NCI-H1694 treated with DMSO at 0.1 percent for 48 hours (cell line): ENCODE data around the gene RXYLT1.

ENCODE experiments used
- DNase-seq: peaks from one replicate; lab custom pipeline; 2025; lab: John Stamatoyannopoulos, UW

Gene RXYLT1

DNA sequence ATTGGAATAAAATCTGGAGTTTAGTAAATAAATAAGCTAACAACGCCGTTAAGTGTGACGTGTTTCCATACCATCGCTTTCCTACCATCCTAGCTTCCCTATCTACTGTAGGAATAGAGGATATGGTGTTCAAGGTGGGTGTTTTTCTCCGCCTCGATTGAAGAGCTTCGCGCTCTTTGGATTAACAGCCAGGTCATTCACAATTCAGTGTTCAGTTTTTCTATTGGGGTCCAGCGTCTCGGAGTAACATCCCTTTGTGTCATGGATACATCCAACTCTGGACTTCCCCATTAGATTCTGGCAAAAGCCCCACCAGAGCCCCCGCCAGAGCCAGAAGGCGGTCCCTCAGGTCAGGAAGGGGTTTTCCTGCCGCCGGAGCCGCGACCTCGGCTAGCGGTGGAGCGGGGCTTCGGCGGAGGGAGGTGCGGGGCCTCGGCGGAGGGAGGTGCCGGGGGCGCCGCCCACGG, 63.6 kb downstream of the RXYLT1 start:
- peak; percentile 30 for DNase-seq

- DNase-seq, result peak; percentile 70
Observed at GRCh38 chr12:63843721-63844390, 64.1 kb downstream of the RXYLT1 start.

- peak; percentile 12 for DNase-seq
Observed at GRCh38 chr12:63844391-63845341, 65.0 kb downstream of the RXYLT1 start, which contains the start of gene SRGAP1. Gene SRGAP1, plus strand, starts transcription at chr12:63844700. Its CDS starts 117 bp downstream, at chr12:63844817.

DNA sequence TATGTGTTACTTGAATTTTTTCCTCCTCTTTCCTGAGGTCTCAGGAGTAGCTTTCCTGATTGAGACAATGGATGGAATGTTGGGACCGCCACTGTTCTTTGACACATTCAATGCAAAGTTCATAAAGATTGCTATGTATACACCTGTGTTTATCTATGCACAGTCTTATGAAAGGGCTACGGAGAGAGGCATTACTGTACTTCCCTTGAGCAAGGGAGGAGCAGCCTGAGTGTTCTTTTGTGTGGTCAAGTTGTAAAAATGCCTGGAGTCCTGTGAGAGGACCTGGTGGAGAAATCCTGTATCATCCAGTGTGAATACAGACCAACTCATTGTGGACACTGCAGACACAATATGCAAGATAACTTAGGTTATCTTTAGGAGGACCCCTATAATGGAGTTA, 66.0 kb downstream of the RXYLT1 start:
- DNase-seq, result no peak

DNA sequence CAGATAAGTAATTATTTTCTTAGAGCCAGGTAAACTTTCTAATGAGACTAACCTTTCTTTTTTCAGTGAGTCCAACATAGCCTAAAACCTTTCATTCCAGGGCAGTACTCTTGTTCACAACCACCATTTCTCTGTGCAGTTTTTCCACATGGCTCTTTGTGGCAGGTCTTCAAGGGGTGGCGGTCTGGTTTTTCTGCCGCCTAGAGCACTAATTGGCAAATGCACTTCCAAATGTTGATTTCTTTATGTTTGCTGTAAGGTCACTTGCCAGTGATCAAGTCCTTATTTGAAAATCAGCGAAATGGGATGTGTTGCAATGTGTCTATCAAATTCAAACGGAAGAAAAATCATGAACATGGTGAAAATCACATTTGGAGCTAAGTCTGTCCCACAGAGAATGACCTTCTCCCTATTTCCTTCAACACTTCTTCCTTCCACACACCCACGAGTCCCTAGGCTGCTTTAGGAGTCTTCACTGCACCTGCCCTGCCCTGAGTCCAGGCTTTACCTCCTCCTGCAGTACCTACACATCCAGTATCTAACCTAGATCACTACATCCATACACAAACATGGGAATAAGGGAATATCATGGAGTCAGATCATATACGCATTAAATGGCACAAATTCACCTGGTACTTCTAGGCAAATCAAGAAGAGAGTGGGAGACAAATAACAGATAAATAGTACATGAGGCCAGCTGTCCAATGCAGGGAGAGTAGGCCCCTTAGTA, 66.7 kb downstream of the RXYLT1 start:
- DNase-seq, result peak; percentile 32

- no peak for DNase-seq
Observed at GRCh38 chr12:63848450-63848849, 68.7 kb downstream of the RXYLT1 start.

GRCh38 chr12:63849106-63849620, 69.5 kb downstream of the RXYLT1 start:
- no peak for DNase-seq

DNA sequence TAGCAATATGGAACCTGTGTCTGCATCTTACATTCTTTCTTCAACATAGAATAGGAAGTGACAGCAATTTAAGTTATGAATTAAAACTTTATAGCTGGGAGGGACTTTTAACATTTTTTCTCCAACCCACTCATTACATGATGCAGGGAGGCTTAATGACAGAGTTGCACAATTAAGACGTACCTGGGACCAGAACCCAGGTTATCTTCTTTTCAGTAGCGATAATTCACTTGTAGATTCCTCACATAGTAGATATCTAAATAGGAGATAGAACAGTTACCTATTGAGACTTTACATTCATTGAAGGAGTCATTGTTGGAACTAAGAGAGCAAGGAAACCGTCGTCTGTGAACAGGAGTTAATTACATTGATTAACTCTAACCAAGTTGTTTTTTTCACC, 69.9 kb downstream of the RXYLT1 start:
- DNase-seq, result no peak

GRCh38 chr12:63853978-63854377, 74.3 kb downstream of the RXYLT1 start:
- no peak for DNase-seq

GRCh38 chr12:63855299-63855698, 75.6 kb downstream of the RXYLT1 start:
- DNase-seq, result no peak

DNA sequence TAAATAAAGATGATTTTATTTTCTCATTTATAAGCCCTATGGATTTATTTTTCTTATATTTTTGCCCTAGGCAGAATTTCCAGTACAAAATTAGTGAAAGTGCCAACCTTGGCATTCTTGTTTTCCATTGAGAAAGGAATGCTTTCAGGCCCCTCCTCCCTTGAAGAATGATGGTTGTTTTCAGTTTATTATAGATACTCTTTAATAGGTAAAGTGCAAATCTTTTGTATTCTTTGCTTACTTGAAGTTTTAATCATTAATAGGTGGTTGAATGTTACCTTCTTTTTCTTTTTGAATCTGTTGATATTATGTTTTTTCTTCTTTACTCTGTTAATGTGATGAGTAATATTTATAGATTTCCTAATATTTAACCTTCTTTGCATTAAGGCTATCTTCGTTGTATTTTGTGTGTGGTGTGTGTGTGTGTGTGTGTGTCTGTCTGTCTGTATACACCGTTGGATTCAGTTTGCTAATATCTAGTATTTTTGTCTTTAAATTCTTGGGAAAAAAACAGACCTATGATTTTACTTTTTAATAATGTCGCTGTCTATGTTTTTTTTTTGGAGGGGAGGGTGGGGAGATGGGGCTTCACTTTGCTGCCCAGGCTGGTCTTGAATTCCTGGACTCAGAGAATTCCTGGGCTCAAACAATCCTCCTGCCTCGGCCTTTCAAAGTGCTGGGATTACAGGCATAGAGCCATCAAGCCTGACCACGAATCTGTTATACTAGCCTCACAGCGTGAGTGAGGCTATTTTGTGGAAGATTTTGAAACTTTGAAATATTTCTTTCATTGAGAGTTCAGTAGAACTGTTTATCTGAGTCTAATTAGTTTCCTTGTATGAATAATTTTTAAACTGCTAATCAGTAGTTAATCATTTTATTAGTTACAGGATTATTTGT, 78.3 kb downstream of the RXYLT1 start:
- no peak for DNase-seq
